Measurements from ENCODE around the gene INO80D. TPM values are rescaled to one million over a fixed set of nuclear protein-coding genes. Genes with fewer than 3 reads are reported as not detected.
"Not testable (repeated sequence)": the region's sequence is repeated elsewhere in the genome, so short reads cannot be mapped to it uniquely, and the experiment has no call there.

The INO80D gene, protein sequence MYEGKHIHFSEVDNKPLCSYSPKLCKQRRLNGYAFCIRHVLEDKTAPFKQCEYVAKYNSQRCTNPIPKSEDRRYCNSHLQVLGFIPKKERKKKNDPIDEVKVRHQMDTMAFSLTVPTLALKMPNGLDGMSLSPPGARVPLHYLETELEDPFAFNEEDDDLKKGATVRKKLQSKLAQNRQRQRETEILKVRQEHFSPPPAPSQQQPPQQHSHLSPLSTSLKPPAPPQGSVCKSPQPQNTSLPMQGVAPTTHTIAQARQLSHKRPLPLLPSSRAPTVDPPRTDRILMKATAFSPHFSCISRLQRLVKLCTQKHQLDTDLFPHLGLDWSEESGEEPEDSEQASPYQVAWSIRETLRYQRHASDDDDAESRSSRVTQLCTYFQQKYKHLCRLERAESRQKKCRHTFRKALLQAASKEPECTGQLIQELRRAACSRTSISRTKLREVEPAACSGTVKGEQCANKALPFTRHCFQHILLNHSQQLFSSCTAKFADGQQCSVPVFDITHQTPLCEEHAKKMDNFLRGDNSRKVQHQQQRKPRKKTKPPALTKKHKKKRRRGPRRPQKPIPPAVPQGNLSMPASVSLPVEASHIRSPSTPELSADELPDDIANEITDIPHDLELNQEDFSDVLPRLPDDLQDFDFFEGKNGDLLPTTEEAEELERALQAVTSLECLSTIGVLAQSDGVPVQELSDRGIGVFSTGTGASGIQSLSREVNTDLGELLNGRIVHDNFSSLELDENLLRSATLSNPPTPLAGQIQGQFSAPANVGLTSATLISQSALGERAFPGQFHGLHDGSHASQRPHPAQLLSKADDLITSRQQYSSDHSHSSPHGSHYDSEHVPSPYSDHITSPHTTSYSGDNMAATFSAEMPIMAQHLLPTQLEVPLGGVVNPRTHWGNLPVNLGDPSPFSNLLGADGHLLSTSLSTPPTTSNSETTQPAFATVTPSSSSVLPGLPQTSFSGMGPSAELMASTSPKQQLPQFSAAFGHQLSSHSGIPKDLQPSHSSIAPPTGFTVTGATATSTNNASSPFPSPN
- polyA plus RNA-seq (2013), result 11.8 TPM

DNA sequence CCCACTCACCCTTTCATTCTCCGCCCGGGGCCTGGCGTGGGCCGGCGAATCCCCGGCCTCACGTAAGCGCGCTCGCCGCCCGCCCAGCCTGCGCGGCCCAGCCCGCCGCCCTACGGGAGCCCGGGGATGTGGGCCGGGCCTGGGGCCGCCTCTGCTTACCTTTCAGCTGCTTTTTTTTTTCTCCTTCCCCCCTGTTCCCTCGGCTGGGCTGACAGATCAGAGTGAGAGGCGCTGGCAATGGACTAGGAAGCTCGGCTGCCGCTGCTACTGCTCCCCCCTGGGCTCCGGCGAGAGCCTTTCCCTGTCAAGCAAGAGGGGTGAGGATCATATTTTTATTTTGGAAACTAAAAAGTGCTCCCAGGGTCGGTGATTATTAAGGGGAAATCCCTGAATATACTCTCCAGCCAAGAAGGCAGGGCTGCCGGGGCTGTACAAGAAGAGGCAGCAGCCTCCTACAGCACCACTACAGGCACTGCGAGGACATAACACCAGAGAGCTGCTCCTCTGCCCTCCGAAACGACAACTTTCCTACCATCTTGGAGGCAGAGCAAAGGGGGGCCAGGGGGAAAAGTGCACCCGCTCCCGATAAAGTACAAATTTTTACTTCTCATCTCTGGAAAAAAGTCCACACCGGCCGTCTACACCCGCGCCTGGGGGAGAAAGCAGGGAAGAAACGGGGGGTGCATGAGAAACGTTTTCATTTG, at the start of gene INO80D:
Gene INO80D, minus strand, starts transcription at position 433 of the 704 bp plus-strand sequence. CDS start 23,158 bp downstream, outside the sequence.
- H3K4me3 ChIP-seq (ENCODE audit: control insufficient read depth in 1 of 7, extremely low read depth in 1 of 7, insufficient read depth in 4 of 7, low read depth in 2 of 7, low read length in 6 of 7), result peak within 1 kb of the TSS; percentile 84 to 100 (median 94)
- ChIA-PET POLR2A (interaction anchor here (0.6 to 1.3 kb wide), 3 partner anchors 9 to 14 kb away, joined by 3 to 17 read pairs (median 8); no protein-coding TSS in a partner anchor), CTCF (interaction anchor here (0.6 to 4.6 kb wide), 4 partner anchors 11 to 76 kb away, joined by 3 to 41 read pairs (median 5); no protein-coding TSS in a partner anchor)
- peak; percentile 88 to 94 (median 93) for DNase-seq
- H3K27ac ChIP-seq (ENCODE audit: insufficient read depth in 1 of 2, low read depth in 1 of 2, low read length in 2 of 2, poor library complexity in 1 of 2, severe bottlenecking in 2 of 2), result peak within 1 kb of the TSS; percentile 98 to 99
- H3K4me1 ChIP-seq (ENCODE audit: control extremely low read depth in 1 of 4, control insufficient read depth in 4 of 4, insufficient read depth in 4 of 4, low read length in 3 of 4), result peaks cover 10 to 29% (median 20%) of the 10 kb centered on the region in 4 experiments
- peaks cover 0 to 2% (median 0%) of the 10 kb centered on the region in 4 experiments for H3K36me3 ChIP-seq (ENCODE audit: control insufficient read depth in 4 of 4, insufficient read depth in 4 of 4, low read length in 3 of 4)
- WGBS (ENCODE audit: insufficient coverage), result 0% methylated on average over 17 of the region's 39 CpGs
- no peaks in the 10 kb centered on the region for H3K27me3 ChIP-seq (replicated peaks in 2 of 5; ENCODE audit: control insufficient read depth in 4 of 5, insufficient read depth in 5 of 5, low read length in 4 of 5)
- no peaks in the 10 kb centered on the region for H3K9me3 ChIP-seq (ENCODE audit: control extremely low read depth in 1 of 5, control insufficient read depth in 4 of 5, insufficient read depth in 2 of 5, low read depth in 1 of 5, low read length in 4 of 5)

DNA sequence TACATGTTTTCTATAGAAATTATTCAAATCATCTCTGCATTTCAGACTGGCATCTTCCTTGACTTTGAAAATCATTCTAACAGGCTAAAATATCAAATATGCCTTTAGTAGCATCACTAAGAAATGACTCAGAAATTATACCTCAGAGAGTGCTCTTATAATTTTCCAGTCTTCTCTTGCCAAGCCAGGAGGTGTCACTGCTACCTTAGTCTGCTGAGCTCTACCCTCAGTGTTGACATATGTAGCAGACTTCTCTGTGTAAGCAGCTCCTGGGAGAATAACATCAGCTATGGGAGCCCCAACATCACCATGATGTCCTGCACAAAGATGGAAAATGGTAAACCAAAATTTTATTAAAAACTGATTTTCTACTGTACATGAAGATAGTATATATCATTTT, 41.7 kb upstream of the INO80D start:
- Histone ChIP-seq H3K36me3 (ENCODE audit: control insufficient read depth in 4 of 4, insufficient read depth in 4 of 4, low read length in 3 of 4) (peaks cover 14 to 74% (median 58%) of the 10 kb centered on the region in 4 experiments), H3K4me1 (ENCODE audit: control extremely low read depth in 1 of 4, control insufficient read depth in 4 of 4, insufficient read depth in 4 of 4, low read length in 3 of 4) (no peaks in the 10 kb centered on the region), H3K27ac (ENCODE audit: insufficient read depth in 1 of 2, low read depth in 1 of 2, low read length in 2 of 2, poor library complexity in 1 of 2, severe bottlenecking in 2 of 2) (no peak overlapping the region), H3K27me3 (replicated peaks in 2 of 5; ENCODE audit: control insufficient read depth in 4 of 5, insufficient read depth in 5 of 5, low read length in 4 of 5) (no peaks in the 10 kb centered on the region), H3K4me3 (ENCODE audit: control insufficient read depth in 1 of 7, extremely low read depth in 1 of 7, insufficient read depth in 4 of 7, low read depth in 2 of 7, low read length in 6 of 7) (no peak overlapping the region), H3K9me3 (ENCODE audit: control extremely low read depth in 1 of 5, control insufficient read depth in 4 of 5, insufficient read depth in 2 of 5, low read depth in 1 of 5, low read length in 4 of 5) (no peaks in the 10 kb centered on the region)
- POLR2A ChIA-PET, result no interaction called here
- DNase-seq, result peak; percentile 12 to 35 (median 28)
- CTCF ChIA-PET, result interaction anchor here (0.7 to 1.9 kb wide), 9 partner anchors 15 to 125 kb away, joined by 3 to 5 read pairs (median 4); partner anchors contain the start of gene EEF1B2

DNA sequence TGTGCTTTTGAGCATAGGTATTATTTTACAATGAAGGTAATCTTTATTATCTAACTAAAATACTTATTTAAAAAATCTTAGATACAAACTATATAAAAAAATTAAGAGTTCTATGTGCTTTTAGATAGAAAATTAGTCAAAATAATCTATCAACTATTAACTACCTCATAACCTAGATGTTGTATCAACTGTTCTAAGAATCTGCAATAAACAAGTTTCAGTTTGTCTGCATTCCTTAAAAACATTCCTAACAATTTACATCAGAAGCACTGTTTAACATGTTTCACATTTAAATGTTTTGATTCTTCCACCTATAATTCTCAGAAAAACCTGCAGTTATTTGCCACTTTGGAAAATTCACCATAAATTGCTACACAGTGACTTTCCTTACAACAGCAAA, 39.9 kb upstream of the INO80D start:
- POLR2A ChIA-PET, result no interaction called here
- Histone ChIP-seq H3K27me3 (replicated peaks in 2 of 5; ENCODE audit: control insufficient read depth in 4 of 5, insufficient read depth in 5 of 5, low read length in 4 of 5) (no peaks in the 10 kb centered on the region), H3K4me1 (ENCODE audit: control extremely low read depth in 1 of 4, control insufficient read depth in 4 of 4, insufficient read depth in 4 of 4, low read length in 3 of 4) (no peaks in the 10 kb centered on the region), H3K4me3 (ENCODE audit: control insufficient read depth in 1 of 7, extremely low read depth in 1 of 7, insufficient read depth in 4 of 7, low read depth in 2 of 7, low read length in 6 of 7) (no peak overlapping the region), H3K27ac (ENCODE audit: insufficient read depth in 1 of 2, low read depth in 1 of 2, low read length in 2 of 2, poor library complexity in 1 of 2, severe bottlenecking in 2 of 2) (no peak overlapping the region), H3K36me3 (ENCODE audit: control insufficient read depth in 4 of 4, insufficient read depth in 4 of 4, low read length in 3 of 4) (peaks cover 23 to 77% (median 60%) of the 10 kb centered on the region in 4 experiments), H3K9me3 (ENCODE audit: control extremely low read depth in 1 of 5, control insufficient read depth in 4 of 5, insufficient read depth in 2 of 5, low read depth in 1 of 5, low read length in 4 of 5) (peaks cover 0 to 5% (median 0%) of the 10 kb centered on the region in 5 experiments)
- DNase-seq, result no peak
- CTCF ChIA-PET, result no interaction called here

DNA sequence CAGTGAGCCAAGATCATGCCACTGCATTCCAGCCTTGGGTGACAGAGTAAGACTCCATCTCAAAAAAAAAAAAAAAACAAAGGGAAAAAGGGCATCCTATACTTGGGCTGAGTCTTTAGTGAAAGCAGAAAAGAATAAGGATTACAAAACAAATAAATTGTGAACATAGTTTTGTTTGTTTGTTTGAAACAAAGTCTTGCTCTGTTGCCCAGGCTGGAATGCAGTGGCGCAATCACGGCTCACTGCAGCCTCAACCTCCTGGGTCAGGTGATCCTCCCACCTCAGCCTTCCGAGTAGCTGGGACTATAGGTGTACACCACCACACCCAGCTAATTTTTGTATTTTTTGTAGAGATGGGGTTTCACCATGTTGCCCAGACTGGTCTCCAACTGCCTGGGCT, 36.6 kb upstream of the INO80D start:
- WGBS (ENCODE audit: insufficient coverage), result no CpG with 5 or more reads among the region's 3 CpGs
- POLR2A ChIA-PET, result interaction anchor here (0.6 kb wide), 2 partner anchors 97 to 669 kb away, joined by 3 read pairs; no protein-coding TSS in a partner anchor
- not testable (repeated sequence) for H3K4me3 ChIP-seq (ENCODE audit: control insufficient read depth in 1 of 7, extremely low read depth in 1 of 7, insufficient read depth in 4 of 7, low read depth in 2 of 7, low read length in 6 of 7); H3K4me1 ChIP-seq (ENCODE audit: control extremely low read depth in 1 of 4, control insufficient read depth in 4 of 4, insufficient read depth in 4 of 4, low read length in 3 of 4); H3K27me3 ChIP-seq (replicated peaks in 2 of 5; ENCODE audit: control insufficient read depth in 4 of 5, insufficient read depth in 5 of 5, low read length in 4 of 5); H3K9me3 ChIP-seq (ENCODE audit: control extremely low read depth in 1 of 5, control insufficient read depth in 4 of 5, insufficient read depth in 2 of 5, low read depth in 1 of 5, low read length in 4 of 5); DNase-seq; H3K27ac ChIP-seq (ENCODE audit: insufficient read depth in 1 of 2, low read depth in 1 of 2, low read length in 2 of 2, poor library complexity in 1 of 2, severe bottlenecking in 2 of 2)
- CTCF ChIA-PET, result interaction anchor here (1.3 kb wide), 1 partner anchor 100 kb away, joined by 5 read pairs; no protein-coding TSS in a partner anchor
- peaks cover 24 to 69% (median 51%) of the 10 kb centered on the region in 4 experiments for H3K36me3 ChIP-seq (ENCODE audit: control insufficient read depth in 4 of 4, insufficient read depth in 4 of 4, low read length in 3 of 4)

DNA sequence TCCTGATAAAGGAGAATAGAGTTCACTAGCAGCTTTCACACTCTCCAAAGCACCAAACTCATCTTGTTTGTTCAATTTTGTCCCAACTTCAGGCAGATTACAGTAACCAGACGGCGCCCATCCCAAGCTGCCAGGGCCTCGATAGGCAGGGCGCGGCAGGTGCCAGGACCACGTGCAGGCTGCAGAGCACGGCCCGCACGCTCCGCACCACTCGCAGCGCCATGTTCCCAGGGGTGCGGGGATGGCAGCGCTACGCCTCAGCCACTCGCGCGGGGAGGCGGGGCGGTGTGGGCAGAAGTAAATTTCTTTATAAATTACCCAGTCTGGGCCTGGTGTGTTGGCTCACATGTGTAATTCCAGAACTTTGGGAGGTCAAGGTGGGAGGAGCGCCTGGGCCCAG, 30.3 kb upstream of the INO80D start:
- no peak for DNase-seq
- ChIA-PET CTCF (interaction anchor here (1.3 kb wide), 1 partner anchor 62 kb away, joined by 3 read pairs; no protein-coding TSS in a partner anchor), POLR2A (no interaction called here)
- H3K4me1 ChIP-seq (ENCODE audit: control extremely low read depth in 1 of 4, control insufficient read depth in 4 of 4, insufficient read depth in 4 of 4, low read length in 3 of 4), result peaks cover 0 to 6% (median 0%) of the 10 kb centered on the region in 4 experiments
- no peak overlapping the region for H3K4me3 ChIP-seq (ENCODE audit: control insufficient read depth in 1 of 7, extremely low read depth in 1 of 7, insufficient read depth in 4 of 7, low read depth in 2 of 7, low read length in 6 of 7)
- no peak overlapping the region for H3K27ac ChIP-seq (ENCODE audit: insufficient read depth in 1 of 2, low read depth in 1 of 2, low read length in 2 of 2, poor library complexity in 1 of 2, severe bottlenecking in 2 of 2)
- H3K9me3 ChIP-seq (ENCODE audit: control extremely low read depth in 1 of 5, control insufficient read depth in 4 of 5, insufficient read depth in 2 of 5, low read depth in 1 of 5, low read length in 4 of 5), result peaks cover 0 to 8% (median 6%) of the 10 kb centered on the region in 5 experiments
- peaks cover 8 to 23% (median 13%) of the 10 kb centered on the region in 4 experiments for H3K36me3 ChIP-seq (ENCODE audit: control insufficient read depth in 4 of 4, insufficient read depth in 4 of 4, low read length in 3 of 4)
- WGBS (ENCODE audit: insufficient coverage), result 95% methylated on average over 20 of the region's 21 CpGs
- H3K27me3 ChIP-seq (replicated peaks in 2 of 5; ENCODE audit: control insufficient read depth in 4 of 5, insufficient read depth in 5 of 5, low read length in 4 of 5), result no peaks in the 10 kb centered on the region

DNA sequence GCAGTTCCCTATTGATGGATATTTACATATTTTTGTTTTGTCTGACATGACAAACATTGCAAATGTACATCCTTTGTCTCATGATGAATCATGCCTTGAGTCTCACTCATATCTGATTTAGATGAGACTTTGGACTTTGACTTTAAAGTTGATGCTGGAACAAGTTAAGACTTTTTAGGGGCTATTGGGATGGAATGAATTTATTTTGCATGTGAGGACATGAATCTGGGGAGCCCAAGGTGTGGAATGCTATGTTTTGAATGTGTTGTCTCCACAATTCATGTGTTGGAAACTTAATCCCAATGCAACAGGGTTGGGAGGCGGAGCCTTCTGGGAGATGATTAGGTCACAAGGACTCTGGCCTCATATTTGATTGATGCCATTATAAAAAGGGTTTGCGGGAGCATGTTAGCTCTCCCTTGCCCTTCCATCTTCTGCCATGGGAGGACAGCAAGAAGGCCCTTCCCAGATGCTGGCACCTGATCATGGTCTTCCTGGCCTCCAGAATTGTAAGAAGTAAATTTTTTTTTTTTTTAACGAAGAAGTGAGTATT, 29.1 kb upstream of the INO80D start:
- H3K27me3 ChIP-seq (replicated peaks in 2 of 5; ENCODE audit: control insufficient read depth in 4 of 5, insufficient read depth in 5 of 5, low read length in 4 of 5), result no peaks in the 10 kb centered on the region
- peaks cover 0 to 6% (median 0%) of the 10 kb centered on the region in 4 experiments for H3K4me1 ChIP-seq (ENCODE audit: control extremely low read depth in 1 of 4, control insufficient read depth in 4 of 4, insufficient read depth in 4 of 4, low read length in 3 of 4)
- H3K4me3 ChIP-seq (ENCODE audit: control insufficient read depth in 1 of 7, extremely low read depth in 1 of 7, insufficient read depth in 4 of 7, low read depth in 2 of 7, low read length in 6 of 7), result no peak overlapping the region
- peaks cover 0 to 3% (median 0%) of the 10 kb centered on the region in 5 experiments for H3K9me3 ChIP-seq (ENCODE audit: control extremely low read depth in 1 of 5, control insufficient read depth in 4 of 5, insufficient read depth in 2 of 5, low read depth in 1 of 5, low read length in 4 of 5)
- ChIA-PET CTCF (no interaction called here), POLR2A (no interaction called here)
- peaks cover 0 to 11% (median 4%) of the 10 kb centered on the region in 4 experiments for H3K36me3 ChIP-seq (ENCODE audit: control insufficient read depth in 4 of 4, insufficient read depth in 4 of 4, low read length in 3 of 4)
- H3K27ac ChIP-seq (ENCODE audit: insufficient read depth in 1 of 2, low read depth in 1 of 2, low read length in 2 of 2, poor library complexity in 1 of 2, severe bottlenecking in 2 of 2), result no peak overlapping the region
- 100% methylated on average over 1 of the region's 3 CpGs for WGBS (ENCODE audit: insufficient coverage)
- DNase-seq, result no peak

Data from common myeloid progenitor, CD34-positive (primary cell).